Esophagus (tissue), 2 donors: ENCODE data around the gene ATP8B4. TPM values are rescaled to one million over a fixed set of nuclear protein-coding genes. Genes with fewer than 3 reads are reported as not detected.

ENCODE experiments used
- H3K27ac ChIP-seq, 2 donors: one replicate each; pipeline ENCODE4 v1.5.1; 2013; ENCODE audit warnings: low read depth in 2 of 2, mild to moderate bottlenecking in 2 of 2, inconsistent platforms in 1 of 2, low read length in 1 of 2, moderate library complexity in 1 of 2
- H3K27me3 ChIP-seq, 2 donors: one replicate each; pipeline ENCODE4 v1.6.1; 2013; ENCODE audit warnings: low read length in 2 of 2, control low read depth in 1 of 2, mild to moderate bottlenecking in 1 of 2; ENCODE audit not compliant: insufficient read depth in 2 of 2, control insufficient read depth in 1 of 2
- H3K36me3 ChIP-seq, 2 donors: one replicate each; pipeline ENCODE4 v1.6.1; 2013; ENCODE audit warnings: low read length in 1 of 2; ENCODE audit not compliant: control insufficient read depth in 2 of 2, insufficient read depth in 2 of 2
- H3K4me1 ChIP-seq, 2 donors: one replicate each; pipeline ENCODE4 v1.6.1; 2013; ENCODE audit warnings: low read length in 1 of 2; ENCODE audit not compliant: control insufficient read depth in 2 of 2, insufficient read depth in 2 of 2
- H3K4me3 ChIP-seq, 2 donors: one replicate each; pipeline ENCODE4 v1.5.1; 2013; ENCODE audit warnings: low read length in 2 of 2, mild to moderate bottlenecking in 2 of 2, low read depth in 1 of 2, moderate library complexity in 1 of 2
- H3K9me3 ChIP-seq, 2 donors: one replicate each; pipeline ENCODE4 v1.6.1; 2013; ENCODE audit warnings: mild to moderate bottlenecking in 2 of 2, low read depth in 1 of 2, low read length in 1 of 2, moderate library complexity in 1 of 2; ENCODE audit not compliant: control insufficient read depth in 2 of 2, insufficient read depth in 1 of 2
- WGBS, 2 donors: extraction: QIAGEN DNeasy Blood & Tissue Kit; methylation state at CpG; one replicate each; pipeline ENCODE4 v1.1.7; 2013; 5-methylcytosine and 5-hydroxymethylcytosine counted together
- polyA plus RNA-seq, 2 donors: library from polyadenylated mRNA; stranded (reverse); fragments of 200-250 nt; gene quantifications; one replicate each; pipeline ENCODE4 v1.2.3, GENCODE V29; 2013
- donor health status: healthy with polysubstance abuse.
- donor health status: Bipolar disorder and iron deficiency.

Gene ATP8B4
- polyA plus RNA-seq, 2 donors: 0.75 to 0.84 TPM

- 34 to 63% methylated on average over 1 of the region's 1 CpG for WGBS, 2 donors
Observed at GRCh38 chr15:49906966-49907365, 212.1 kb downstream of the ATP8B4 start.

GRCh38 chr15:49905221-49905620, 213.8 kb downstream of the ATP8B4 start:
- Histone ChIP-seq H3K4me3 (no peak overlapping the region), H3K27me3 (no peaks in the 10 kb centered on the region), H3K9me3 (no peaks in the 10 kb centered on the region), H3K27ac (no peak overlapping the region), H3K4me1 (no peaks in the 10 kb centered on the region), H3K36me3 (no peaks in the 10 kb centered on the region)

More at GRCh38 chr15:49906966-49907365, 212.1 kb downstream of the ATP8B4 start:
- Histone ChIP-seq H3K27ac (no peak overlapping the region), H3K27me3 (no peaks in the 10 kb centered on the region), H3K36me3 (no peaks in the 10 kb centered on the region), H3K4me3 (no peak overlapping the region), H3K4me1 (no peaks in the 10 kb centered on the region), H3K9me3 (no peaks in the 10 kb centered on the region)

- Histone ChIP-seq H3K9me3 (no peaks in the 10 kb centered on the region), H3K27me3 (no peaks in the 10 kb centered on the region), H3K4me3 (no peak overlapping the region), H3K27ac (no peak overlapping the region), H3K4me1 (no peaks in the 10 kb centered on the region), H3K36me3 (no peaks in the 10 kb centered on the region)
Observed at GRCh38 chr15:49904296-49904695, 214.7 kb downstream of the ATP8B4 start.

- H3K27ac ChIP-seq: peak overlapping the region; percentile 34 to 56
- 40 to 43% methylated on average over 7 of the region's 7 CpGs for WGBS, 2 donors
- no peaks in the 10 kb centered on the region for H3K36me3 ChIP-seq
- H3K4me1 ChIP-seq: no peaks in the 10 kb centered on the region
- H3K27me3 ChIP-seq: no peaks in the 10 kb centered on the region
- no peaks in the 10 kb centered on the region for H3K9me3 ChIP-seq
- no peak overlapping the region for H3K4me3 ChIP-seq
Observed at GRCh38 chr15:49902685-49903501, 216.1 kb downstream of the ATP8B4 start.

- WGBS, 2 donors: 54 to 65% methylated on average over 2 of the region's 2 CpGs
- Histone ChIP-seq H3K4me1 (no peaks in the 10 kb centered on the region), H3K27ac (peak overlapping the region; percentile 30 to 47), H3K27me3 (no peaks in the 10 kb centered on the region), H3K9me3 (no peaks in the 10 kb centered on the region), H3K4me3 (no peak overlapping the region), H3K36me3 (no peaks in the 10 kb centered on the region)
Observed at GRCh38 chr15:49901996-49902684, 216.9 kb downstream of the ATP8B4 start.

- Histone ChIP-seq H3K4me3 (no peak overlapping the region), H3K27ac (no peak overlapping the region), H3K27me3 (no peaks in the 10 kb centered on the region), H3K4me1 (no peaks in the 10 kb centered on the region), H3K9me3 (no peaks in the 10 kb centered on the region), H3K36me3 (no peaks in the 10 kb centered on the region)
- WGBS, 2 donors: 77 to 78% methylated on average over 1 of the region's 1 CpG
Observed at GRCh38 chr15:49901321-49901720, 217.7 kb downstream of the ATP8B4 start.

- no peaks in the 10 kb centered on the region for H3K4me1 ChIP-seq
- no peaks in the 10 kb centered on the region for H3K36me3 ChIP-seq
- 72 to 82% methylated on average over 1 of the region's 1 CpG for WGBS, 2 donors
- no peak overlapping the region for H3K27ac ChIP-seq
- no peaks in the 10 kb centered on the region for H3K27me3 ChIP-seq
- no peaks in the 10 kb centered on the region for H3K9me3 ChIP-seq
- H3K4me3 ChIP-seq: no peak overlapping the region
Observed at GRCh38 chr15:49900903-49901235, 218.2 kb downstream of the ATP8B4 start.

- Histone ChIP-seq H3K27ac (peak overlapping the region in 1 of 2 donors; percentile 39), H3K9me3 (no peaks in the 10 kb centered on the region), H3K4me1 (no peaks in the 10 kb centered on the region), H3K4me3 (no peak overlapping the region), H3K27me3 (no peaks in the 10 kb centered on the region), H3K36me3 (no peaks in the 10 kb centered on the region)
- 57 to 66% methylated on average over 5 of the region's 5 CpGs for WGBS, 2 donors
Observed at GRCh38 chr15:49900006-49900902, 218.8 kb downstream of the ATP8B4 start.

- no peaks in the 10 kb centered on the region for H3K36me3 ChIP-seq
- no peaks in the 10 kb centered on the region for H3K4me1 ChIP-seq
- H3K4me3 ChIP-seq: no peak overlapping the region
- no peaks in the 10 kb centered on the region for H3K9me3 ChIP-seq
- no peak overlapping the region for H3K27ac ChIP-seq
- WGBS, 2 donors: 88 to 92% methylated on average over 2 of the region's 2 CpGs
- no peaks in the 10 kb centered on the region for H3K27me3 ChIP-seq
Observed at GRCh38 chr15:49898575-49899283, 220.3 kb downstream of the ATP8B4 start.
